ENCODE results near the gene IGF2BP1.

DNA sequence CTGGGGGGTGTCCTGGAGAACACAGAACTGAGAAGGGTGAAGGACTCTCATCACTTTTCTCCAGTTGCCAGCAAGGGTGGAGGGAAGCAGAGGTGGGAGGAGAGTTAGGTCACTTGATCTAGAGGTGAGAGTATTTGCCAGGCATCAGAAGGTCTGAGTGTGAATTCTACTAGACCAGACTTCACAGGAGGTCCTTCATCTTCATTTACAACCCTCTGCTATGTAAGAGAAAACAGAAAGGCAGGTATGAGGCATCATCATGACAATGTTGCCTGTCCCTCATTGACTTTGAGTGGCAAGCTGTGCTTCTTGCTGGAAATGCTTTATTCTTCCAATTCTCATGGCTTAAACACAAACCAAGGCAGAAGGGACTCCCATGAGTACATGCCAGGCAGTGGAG is 89.5 kb downstream of the IGF2BP1 start:
- TF ChIP-seq, protein P1, sequence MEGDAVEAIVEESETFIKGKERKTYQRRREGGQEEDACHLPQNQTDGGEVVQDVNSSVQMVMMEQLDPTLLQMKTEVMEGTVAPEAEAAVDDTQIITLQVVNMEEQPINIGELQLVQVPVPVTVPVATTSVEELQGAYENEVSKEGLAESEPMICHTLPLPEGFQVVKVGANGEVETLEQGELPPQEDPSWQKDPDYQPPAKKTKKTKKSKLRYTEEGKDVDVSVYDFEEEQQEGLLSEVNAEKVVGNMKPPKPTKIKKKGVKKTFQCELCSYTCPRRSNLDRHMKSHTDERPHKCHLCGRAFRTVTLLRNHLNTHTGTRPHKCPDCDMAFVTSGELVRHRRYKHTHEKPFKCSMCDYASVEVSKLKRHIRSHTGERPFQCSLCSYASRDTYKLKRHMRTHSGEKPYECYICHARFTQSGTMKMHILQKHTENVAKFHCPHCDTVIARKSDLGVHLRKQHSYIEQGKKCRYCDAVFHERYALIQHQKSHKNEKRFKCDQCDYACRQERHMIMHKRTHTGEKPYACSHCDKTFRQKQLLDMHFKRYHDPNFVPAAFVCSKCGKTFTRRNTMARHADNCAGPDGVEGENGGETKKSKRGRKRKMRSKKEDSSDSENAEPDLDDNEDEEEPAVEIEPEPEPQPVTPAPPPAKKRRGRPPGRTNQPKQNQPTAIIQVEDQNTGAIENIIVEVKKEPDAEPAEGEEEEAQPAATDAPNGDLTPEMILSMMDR (IDR thresholded peaks at IDR 0.05; ENCODE audit: poor library complexity, severe bottlenecking) = no peak
- TF ChIP-seq SMC3 (conservative IDR thresholded peaks at IDR 0.05; ENCODE audit: poor library complexity) (no peak), MXI1 (conservative IDR thresholded peaks at IDR 0.05; ENCODE audit: poor library complexity, severe bottlenecking) (no peak), TAF1 (IDR thresholded peaks at IDR 0.05; ENCODE audit: low read depth) (no peak), EZH2 (IDR thresholded peaks at IDR 0.05; ENCODE audit: borderline replicate concordance, insufficient read depth, low read length, poor library complexity, severe bottlenecking) (no peak), EP300 (conservative IDR thresholded peaks at IDR 0.05; ENCODE audit: poor library complexity, severe bottlenecking) (no peak), POLR2AphosphoS5 (IDR thresholded peaks at IDR 0.05) (no peak)
- TF ChIP-seq, protein P2, sequence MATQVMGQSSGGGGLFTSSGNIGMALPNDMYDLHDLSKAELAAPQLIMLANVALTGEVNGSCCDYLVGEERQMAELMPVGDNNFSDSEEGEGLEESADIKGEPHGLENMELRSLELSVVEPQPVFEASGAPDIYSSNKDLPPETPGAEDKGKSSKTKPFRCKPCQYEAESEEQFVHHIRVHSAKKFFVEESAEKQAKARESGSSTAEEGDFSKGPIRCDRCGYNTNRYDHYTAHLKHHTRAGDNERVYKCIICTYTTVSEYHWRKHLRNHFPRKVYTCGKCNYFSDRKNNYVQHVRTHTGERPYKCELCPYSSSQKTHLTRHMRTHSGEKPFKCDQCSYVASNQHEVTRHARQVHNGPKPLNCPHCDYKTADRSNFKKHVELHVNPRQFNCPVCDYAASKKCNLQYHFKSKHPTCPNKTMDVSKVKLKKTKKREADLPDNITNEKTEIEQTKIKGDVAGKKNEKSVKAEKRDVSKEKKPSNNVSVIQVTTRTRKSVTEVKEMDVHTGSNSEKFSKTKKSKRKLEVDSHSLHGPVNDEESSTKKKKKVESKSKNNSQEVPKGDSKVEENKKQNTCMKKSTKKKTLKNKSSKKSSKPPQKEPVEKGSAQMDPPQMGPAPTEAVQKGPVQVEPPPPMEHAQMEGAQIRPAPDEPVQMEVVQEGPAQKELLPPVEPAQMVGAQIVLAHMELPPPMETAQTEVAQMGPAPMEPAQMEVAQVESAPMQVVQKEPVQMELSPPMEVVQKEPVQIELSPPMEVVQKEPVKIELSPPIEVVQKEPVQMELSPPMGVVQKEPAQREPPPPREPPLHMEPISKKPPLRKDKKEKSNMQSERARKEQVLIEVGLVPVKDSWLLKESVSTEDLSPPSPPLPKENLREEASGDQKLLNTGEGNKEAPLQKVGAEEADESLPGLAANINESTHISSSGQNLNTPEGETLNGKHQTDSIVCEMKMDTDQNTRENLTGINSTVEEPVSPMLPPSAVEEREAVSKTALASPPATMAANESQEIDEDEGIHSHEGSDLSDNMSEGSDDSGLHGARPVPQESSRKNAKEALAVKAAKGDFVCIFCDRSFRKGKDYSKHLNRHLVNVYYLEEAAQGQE (IDR thresholded peaks at IDR 0.05; ENCODE audit: borderline replicate concordance) = no peak

All from neural cell (in vitro differentiated cells).